GM12878 (cell line): ENCODE data around the gene PHYH. TPM values are rescaled to one million over a fixed set of nuclear protein-coding genes. Genes with fewer than 3 reads are reported as not detected.

Experiments
- ATAC-seq: fragments of 200-7000 bp; cut with Tn5 transposase; 3 replicates; pipeline ENCODE4 v1.9.1; 2020; ENCODE audit warnings: mild to moderate bottlenecking, moderate library complexity
- BruUV-seq: library from RNA; stranded (reverse); fragments of 400-500 nt; replicated peaks from 2 replicates; lab custom pipeline; 2021; lab: Mats Ljungman, UMichigan
- CTCF ChIA-PET: fragments of 300-600 bp; sonication (Branson Sonifier 250); formaldehyde crosslinking; extraction: SDS; loops from one replicate; lab custom pipeline; 2021; ENCODE audit warnings: inconsistent platforms; lab: Yijun Ruan, JAX
- POLR2A ChIA-PET: fragments of 350-600 bp; formaldehyde crosslinking; extraction: SDS; loops from one replicate; lab custom pipeline; 2021; ENCODE audit warnings: inconsistent platforms; lab: Charles Lee
- RAD21 ChIA-PET: fragments of 300-600 bp; sonication (Branson Sonifier 250); formaldehyde crosslinking; loops from one replicate; lab custom pipeline; 2023; ENCODE audit warnings: antibody characterized with exemption; ENCODE audit not compliant: unreplicated experiment; lab: Charles Lee
- SMC1A ChIA-PET: fragments of 300-600 bp; sonication (Branson Sonifier 250); formaldehyde crosslinking; loops from one replicate; lab custom pipeline; 2023; ENCODE audit not compliant: unreplicated experiment, uncharacterized antibody; lab: Charles Lee
- DNase-seq: peaks from one replicate; pipeline ENCODE4 v3.0.0-alpha.2; 2011; ENCODE audit warnings: low read depth, low spot score
- FAIRE-seq: peaks from 3 replicates; lab custom pipeline; 2011; peaks lifted over from hg19 to GRCh38; lab: Jason Lieb, UNC
- H2AFZ ChIP-seq: 2 replicates; pipeline ENCODE4 v1.6.0; 2011; ENCODE audit warnings: low read depth, low read length, control low read depth; ENCODE audit not compliant: control insufficient read depth
- H3K27ac ChIP-seq: 2 replicates; pipeline ENCODE4 v1.5.1; 2011; ENCODE audit warnings: control low read depth; ENCODE audit not compliant: control insufficient read depth, insufficient read depth
- H3K27me3 ChIP-seq, 2 experiments: replicated peaks in 1 of 2; 2 replicates each; pipeline versions ENCODE4 v1.6.0 to v1.6.1; 2011; ENCODE audit warnings: low read length in 1 of 2; ENCODE audit not compliant: control insufficient read depth in 2 of 2, insufficient read depth in 2 of 2
- H3K36me3 ChIP-seq, 2 experiments: 2 replicates each; pipeline ENCODE4 v1.5.1; 2011; ENCODE audit warnings: low read length in 1 of 2; ENCODE audit not compliant: control insufficient read depth in 2 of 2, insufficient read depth in 2 of 2
- H3K4me1 ChIP-seq: 2 replicates; pipeline ENCODE4 v1.6.1; 2011; ENCODE audit warnings: mild to moderate bottlenecking, low read length, moderate library complexity, mixed read lengths; ENCODE audit not compliant: control insufficient read depth, insufficient read depth
- H3K4me2 ChIP-seq: 2 replicates; pipeline ENCODE4 v1.6.0; 2011; ENCODE audit warnings: control low read depth; ENCODE audit not compliant: control insufficient read depth, insufficient read depth
- H3K4me3 ChIP-seq: fragments of 200-600 bp; sonication (generic); 2 replicates; pipeline ENCODE4 v1.5.1; 2016
- H3K79me2 ChIP-seq: 2 replicates; pipeline ENCODE4 v1.6.0; 2011; ENCODE audit warnings: low read length; ENCODE audit not compliant: control insufficient read depth, insufficient read depth
- H3K9ac ChIP-seq: 2 replicates; pipeline ENCODE4 v1.8.0; 2011; ENCODE audit warnings: low read length, control low read depth, mixed read lengths; ENCODE audit not compliant: control insufficient read depth, insufficient read depth
- H3K9me3 ChIP-seq: replicated peaks from 3 replicates; pipeline ENCODE4 v1.5.1; 2011; ENCODE audit warnings: mild to moderate bottlenecking, low read length; ENCODE audit not compliant: control insufficient read depth, insufficient read depth
- H4K20me1 ChIP-seq: 2 replicates; pipeline ENCODE4 v1.6.0; 2011; ENCODE audit not compliant: control insufficient read depth, insufficient read depth
- CBFB ChIP-seq: IDR thresholded peaks from 2 replicates; pipeline ENCODE4 v1.6.1; 2016; ENCODE audit warnings: antibody characterized with exemption, low read depth
- ZBTB11 ChIP-seq: fragments of 450-650 bp; formaldehyde crosslinking; IDR thresholded peaks from 2 replicates; pipeline ENCODE4 v1.5.0; 2022; ENCODE audit warnings: mild to moderate bottlenecking, missing genetic modification characterization
- WGBS: methylation state at CpG from one replicate; pipeline ENCODE4 v1.1.6; 2016; ENCODE audit warnings: low lambda C conversion rate; ENCODE audit not compliant: insufficient replicate concordance, insufficient coverage; ENCODE audit errors: missing lambda C conversion rate; 5-methylcytosine and 5-hydroxymethylcytosine counted together
- in situ Hi-C: fragments of 300-500 bp; cut with MboI; formaldehyde crosslinking; loops from 9 replicates; pipeline ENCODE4 v1.14.3; 2018; ENCODE audit warnings: mixed read lengths
- intact Hi-C: fragments of 100-400 bp; cut with micrococcal nuclease; formaldehyde crosslinking; loops from one replicate; pipeline ENCODE4 v1.14.2; 2022; ENCODE audit not compliant: unreplicated experiment
- polyA plus RNA-seq, 11 experiments: library from polyadenylated mRNA; depleted of rRNA in 4 of 11; unstranded in 6 of 11; stranded (reverse) in 5 of 11; fragments of >200 nt; fragmentation: Nextera tagmentation in 4 of 11; fragmentation: Illumina TruSeq in 1 of 11; extraction: Ambion mirVana in 4 of 11; extraction: Trizol in 1 of 11; gene quantifications; 1 replicate in 1 of 11; 2 replicates in 10 of 11; pipeline versions ENCODE4 v1.2.1 to v1.2.3, GENCODE V29; 2011 to 2016; ENCODE audit warnings: inconsistent platforms in 2 of 11, missing spikeins in 2 of 11, low read depth in 1 of 11
- total RNA-seq, 4 experiments: library from RNA; depleted of rRNA in 3 of 4; stranded (reverse); fragments of >200 nt in 3 of 4; fragmentation: Illumina TruSeq in 1 of 4; extraction: Trizol in 1 of 4; gene quantifications; 2 replicates each; pipeline versions ENCODE4 v1.2.1 to v1.2.3, GENCODE V29; 2013 to 2021

PHYH gene
- total and polyA plus RNA-seq, 10 of the 15 experiments (the other 5 are each of a cell fraction or from before 2014, with no cell fraction given) = 3.2 to 10.3 (median 5.0) TPM

- TF ChIP-seq ZBTB11 (CRISPR knock-in tag) = no peak
Measured at GRCh38 chr10:13337827-13338196, 37.9 kb upstream of the PHYH start (continued).

- ATAC-seq (no peak), FAIRE-seq (no peak), DNase-seq (no peak)
- POLR2A ChIA-PET = interaction anchor here (0.5 to 0.8 kb wide), 2 partner anchors 176 to 465 kb away, joined by 3 to 4 read pairs; partner anchors contain the start of gene MCM10
- TF ChIP-seq CBFB = no peak
- H3K9ac ChIP-seq = no peak overlapping the region
- H2AFZ ChIP-seq = no peak overlapping the region
- BruUV-seq = no TSS peak
- CTCF ChIA-PET = interaction anchor here (1.7 to 2.0 kb wide), 2 partner anchors 35 kb away, joined by 7 read pairs; no protein-coding TSS in a partner anchor
- peaks cover 37% of the 10 kb centered on the region for H3K4me1 ChIP-seq
- intact Hi-C loops = no loop called here
- no peaks in the 10 kb centered on the region for H4K20me1 ChIP-seq
- peaks cover 32% of the 10 kb centered on the region for H3K79me2 ChIP-seq
- SMC1A ChIA-PET = interaction anchor here (0.8 to 1.5 kb wide), 3 partner anchors 14 to 35 kb away, joined by 3 to 4 read pairs (median 4); no protein-coding TSS in a partner anchor
- RAD21 ChIA-PET = no interaction called here
- H3K4me3 ChIP-seq = no peak overlapping the region
- H3K27me3 ChIP-seq = no peaks in the 10 kb centered on the region
- no peaks in the 10 kb centered on the region for H3K9me3 ChIP-seq
- in situ Hi-C loops = no loop called here
- 98% methylated on average over 4 of the region's 4 CpGs for WGBS
- peaks cover 8 to 27% of the 10 kb centered on the region in 2 experiments for H3K36me3 ChIP-seq
- no peak overlapping the region for H3K4me2 ChIP-seq
- peak overlapping the region; percentile 24; the same call in 1 of the 2 replicates for H3K27ac ChIP-seq
Measured at GRCh38 chr10:13337128-13337826, 37.4 kb upstream of the PHYH start.
